ENCODE results near the gene HSF4.

DNA sequence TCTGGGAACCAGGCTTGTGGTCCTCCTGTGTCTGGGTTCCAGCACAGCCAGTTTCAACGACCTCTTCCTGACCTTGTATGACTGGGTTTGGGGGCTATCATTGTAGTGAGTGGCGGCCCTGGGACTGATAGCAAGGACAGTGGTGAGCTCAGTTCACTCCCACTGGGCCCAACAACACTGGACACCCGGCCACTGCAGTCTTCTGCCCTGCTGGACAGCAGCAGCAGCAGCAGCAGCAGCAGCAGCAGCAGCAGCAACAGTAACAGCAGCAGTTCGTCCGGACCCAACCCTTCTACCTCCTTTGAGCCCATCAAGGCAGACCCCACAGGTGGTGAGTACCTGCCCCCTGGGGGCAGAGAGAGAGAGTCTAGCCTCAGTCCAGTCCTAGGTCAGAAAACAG is 31.1 kb downstream of the HSF4 start:
- TF ChIP-seq POLR2AphosphoS5 (IDR thresholded peaks at IDR 0.05; ENCODE audit: low read depth, low read length) (no peak), TAF1 (IDR thresholded peaks at IDR 0.05; ENCODE audit: borderline replicate concordance, insufficient read depth, low read length) (no peak), SIN3A (IDR thresholded peaks at IDR 0.05; ENCODE audit: borderline replicate concordance, insufficient read depth, low read length) (no peak)
- TF ChIP-seq, protein P1, sequence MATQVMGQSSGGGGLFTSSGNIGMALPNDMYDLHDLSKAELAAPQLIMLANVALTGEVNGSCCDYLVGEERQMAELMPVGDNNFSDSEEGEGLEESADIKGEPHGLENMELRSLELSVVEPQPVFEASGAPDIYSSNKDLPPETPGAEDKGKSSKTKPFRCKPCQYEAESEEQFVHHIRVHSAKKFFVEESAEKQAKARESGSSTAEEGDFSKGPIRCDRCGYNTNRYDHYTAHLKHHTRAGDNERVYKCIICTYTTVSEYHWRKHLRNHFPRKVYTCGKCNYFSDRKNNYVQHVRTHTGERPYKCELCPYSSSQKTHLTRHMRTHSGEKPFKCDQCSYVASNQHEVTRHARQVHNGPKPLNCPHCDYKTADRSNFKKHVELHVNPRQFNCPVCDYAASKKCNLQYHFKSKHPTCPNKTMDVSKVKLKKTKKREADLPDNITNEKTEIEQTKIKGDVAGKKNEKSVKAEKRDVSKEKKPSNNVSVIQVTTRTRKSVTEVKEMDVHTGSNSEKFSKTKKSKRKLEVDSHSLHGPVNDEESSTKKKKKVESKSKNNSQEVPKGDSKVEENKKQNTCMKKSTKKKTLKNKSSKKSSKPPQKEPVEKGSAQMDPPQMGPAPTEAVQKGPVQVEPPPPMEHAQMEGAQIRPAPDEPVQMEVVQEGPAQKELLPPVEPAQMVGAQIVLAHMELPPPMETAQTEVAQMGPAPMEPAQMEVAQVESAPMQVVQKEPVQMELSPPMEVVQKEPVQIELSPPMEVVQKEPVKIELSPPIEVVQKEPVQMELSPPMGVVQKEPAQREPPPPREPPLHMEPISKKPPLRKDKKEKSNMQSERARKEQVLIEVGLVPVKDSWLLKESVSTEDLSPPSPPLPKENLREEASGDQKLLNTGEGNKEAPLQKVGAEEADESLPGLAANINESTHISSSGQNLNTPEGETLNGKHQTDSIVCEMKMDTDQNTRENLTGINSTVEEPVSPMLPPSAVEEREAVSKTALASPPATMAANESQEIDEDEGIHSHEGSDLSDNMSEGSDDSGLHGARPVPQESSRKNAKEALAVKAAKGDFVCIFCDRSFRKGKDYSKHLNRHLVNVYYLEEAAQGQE (IDR thresholded peaks at IDR 0.05; ENCODE audit: insufficient read depth in 1 of 2, low read depth in 2 of 2, low read length in 2 of 2): no peak
